ENCODE measurements around the gene IQGAP2.

DNA sequence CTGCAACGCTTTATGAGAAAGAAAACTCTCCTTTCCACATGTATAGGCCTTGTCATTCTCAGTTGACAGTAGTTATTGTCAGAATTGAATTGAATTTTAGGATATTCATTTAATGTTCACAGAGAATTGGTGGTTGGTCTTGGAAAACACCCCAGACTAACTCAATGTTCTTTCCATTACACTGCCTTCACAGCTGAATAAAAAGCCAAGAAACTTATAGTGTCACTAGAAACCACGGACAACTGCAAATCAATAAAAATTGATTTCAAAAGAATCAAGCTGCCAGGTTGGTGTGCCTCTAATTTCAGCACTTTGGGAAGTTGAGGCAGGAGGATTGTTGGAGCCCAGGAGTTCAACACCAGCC lies 38.9 kb upstream of the IQGAP2 start:
- TF ChIP-seq, protein P1, sequence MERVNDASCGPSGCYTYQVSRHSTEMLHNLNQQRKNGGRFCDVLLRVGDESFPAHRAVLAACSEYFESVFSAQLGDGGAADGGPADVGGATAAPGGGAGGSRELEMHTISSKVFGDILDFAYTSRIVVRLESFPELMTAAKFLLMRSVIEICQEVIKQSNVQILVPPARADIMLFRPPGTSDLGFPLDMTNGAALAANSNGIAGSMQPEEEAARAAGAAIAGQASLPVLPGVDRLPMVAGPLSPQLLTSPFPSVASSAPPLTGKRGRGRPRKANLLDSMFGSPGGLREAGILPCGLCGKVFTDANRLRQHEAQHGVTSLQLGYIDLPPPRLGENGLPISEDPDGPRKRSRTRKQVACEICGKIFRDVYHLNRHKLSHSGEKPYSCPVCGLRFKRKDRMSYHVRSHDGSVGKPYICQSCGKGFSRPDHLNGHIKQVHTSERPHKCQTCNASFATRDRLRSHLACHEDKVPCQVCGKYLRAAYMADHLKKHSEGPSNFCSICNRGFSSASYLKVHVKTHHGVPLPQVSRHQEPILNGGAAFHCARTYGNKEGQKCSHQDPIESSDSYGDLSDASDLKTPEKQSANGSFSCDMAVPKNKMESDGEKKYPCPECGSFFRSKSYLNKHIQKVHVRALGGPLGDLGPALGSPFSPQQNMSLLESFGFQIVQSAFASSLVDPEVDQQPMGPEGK (CRISPR knock-in tag; IDR thresholded peaks at IDR 0.05; ENCODE audit: borderline replicate concordance): no peak
- TF ChIP-seq CSDC2 (CRISPR knock-in tag; IDR thresholded peaks at IDR 0.05): no peak
- TF ChIP-seq, protein P2, sequence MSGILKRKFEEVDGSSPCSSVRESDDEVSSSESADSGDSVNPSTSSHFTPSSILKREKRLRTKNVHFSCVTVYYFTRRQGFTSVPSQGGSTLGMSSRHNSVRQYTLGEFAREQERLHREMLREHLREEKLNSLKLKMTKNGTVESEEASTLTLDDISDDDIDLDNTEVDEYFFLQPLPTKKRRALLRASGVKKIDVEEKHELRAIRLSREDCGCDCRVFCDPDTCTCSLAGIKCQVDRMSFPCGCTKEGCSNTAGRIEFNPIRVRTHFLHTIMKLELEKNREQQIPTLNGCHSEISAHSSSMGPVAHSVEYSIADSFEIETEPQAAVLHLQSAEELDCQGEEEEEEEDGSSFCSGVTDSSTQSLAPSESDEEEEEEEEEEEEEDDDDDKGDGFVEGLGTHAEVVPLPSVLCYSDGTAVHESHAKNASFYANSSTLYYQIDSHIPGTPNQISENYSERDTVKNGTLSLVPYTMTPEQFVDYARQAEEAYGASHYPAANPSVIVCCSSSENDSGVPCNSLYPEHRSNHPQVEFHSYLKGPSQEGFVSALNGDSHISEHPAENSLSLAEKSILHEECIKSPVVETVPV (CRISPR knock-in tag; IDR thresholded peaks at IDR 0.05): no peak
- no peak for TF ChIP-seq RARB (CRISPR knock-in tag; IDR thresholded peaks at IDR 0.05)
- TF ChIP-seq, protein P3, sequence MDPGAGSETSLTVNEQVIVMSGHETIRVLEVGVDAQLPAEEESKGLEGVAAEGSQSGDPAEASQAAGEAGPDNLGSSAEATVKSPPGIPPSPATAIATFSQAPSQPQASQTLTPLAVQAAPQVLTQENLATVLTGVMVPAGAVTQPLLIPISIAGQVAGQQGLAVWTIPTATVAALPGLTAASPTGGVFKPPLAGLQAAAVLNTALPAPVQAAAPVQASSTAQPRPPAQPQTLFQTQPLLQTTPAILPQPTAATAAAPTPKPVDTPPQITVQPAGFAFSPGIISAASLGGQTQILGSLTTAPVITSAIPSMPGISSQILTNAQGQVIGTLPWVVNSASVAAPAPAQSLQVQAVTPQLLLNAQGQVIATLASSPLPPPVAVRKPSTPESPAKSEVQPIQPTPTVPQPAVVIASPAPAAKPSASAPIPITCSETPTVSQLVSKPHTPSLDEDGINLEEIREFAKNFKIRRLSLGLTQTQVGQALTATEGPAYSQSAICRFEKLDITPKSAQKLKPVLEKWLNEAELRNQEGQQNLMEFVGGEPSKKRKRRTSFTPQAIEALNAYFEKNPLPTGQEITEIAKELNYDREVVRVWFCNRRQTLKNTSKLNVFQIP (CRISPR knock-in tag; IDR thresholded peaks at IDR 0.05; ENCODE audit: borderline replicate concordance, low read depth): no peak
- TF ChIP-seq ZFP3 (CRISPR knock-in tag; IDR thresholded peaks at IDR 0.05): no peak
- no peak for TF ChIP-seq CREB5 (CRISPR knock-in tag; IDR thresholded peaks at IDR 0.05; ENCODE audit: low read depth)
- no peak for TF ChIP-seq ARNTL (CRISPR knock-in tag; IDR thresholded peaks at IDR 0.05; ENCODE audit: borderline replicate concordance, low read depth)
- no peak for TF ChIP-seq BACH2 (CRISPR knock-in tag; IDR thresholded peaks at IDR 0.05; ENCODE audit: borderline replicate concordance)

Data from SK-N-SH treated with all-trans-retinoic acid at 6 μM for 48 hours (cell line).